Measurements from ENCODE around the gene MMP24.

- TF ChIP-seq CTCF (conservative IDR thresholded peaks at IDR 0.05 in 1 of 2, IDR thresholded peaks at IDR 0.05 in 1 of 2; ENCODE audit: low read depth in 1 of 2, low read length in 2 of 2) (no peak), EZH2 (IDR thresholded peaks at IDR 0.05; ENCODE audit: low read length, missing control alignments) (no peak)
Measured at GRCh38 chr20:35273449-35274171, 47.1 kb downstream of the MMP24 start.

Data from fibroblast of lung (primary cell).